Stimulated activated CD8-positive, alpha-beta memory T cell treated with anti-CD3 and anti-CD28 coated beads, Interleukin-7, amount 100 ng/mL, for 4 hours (primary cell): ENCODE results near the gene SMC6.

Source experiments
- DNase-seq, 2 donors: peaks; one replicate each; pipeline ENCODE4 v3.0.0-alpha.2; 2020; ENCODE audit warnings: low read depth in 2 of 2

The SMC6 gene

GRCh38 chr2:17753803-17754663 is at the start of gene SMC6, which contains the start of gene GEN1:
SMC6 (minus strand) TSS chr2:17753810; CDS start chr2:17745946, 7,864 bp downstream.
GEN1 (plus strand) TSS chr2:17754138; CDS start chr2:17759944, 5,806 bp downstream.
- peak; percentile 80 to 88 for DNase-seq

GRCh38 chr2:17800693-17801458 is 47.3 kb upstream of the SMC6 start:
- no peak for DNase-seq

- no peak for DNase-seq
Observed at GRCh38 chr2:17800219-17800618, 46.6 kb upstream of the SMC6 start.

DNA sequence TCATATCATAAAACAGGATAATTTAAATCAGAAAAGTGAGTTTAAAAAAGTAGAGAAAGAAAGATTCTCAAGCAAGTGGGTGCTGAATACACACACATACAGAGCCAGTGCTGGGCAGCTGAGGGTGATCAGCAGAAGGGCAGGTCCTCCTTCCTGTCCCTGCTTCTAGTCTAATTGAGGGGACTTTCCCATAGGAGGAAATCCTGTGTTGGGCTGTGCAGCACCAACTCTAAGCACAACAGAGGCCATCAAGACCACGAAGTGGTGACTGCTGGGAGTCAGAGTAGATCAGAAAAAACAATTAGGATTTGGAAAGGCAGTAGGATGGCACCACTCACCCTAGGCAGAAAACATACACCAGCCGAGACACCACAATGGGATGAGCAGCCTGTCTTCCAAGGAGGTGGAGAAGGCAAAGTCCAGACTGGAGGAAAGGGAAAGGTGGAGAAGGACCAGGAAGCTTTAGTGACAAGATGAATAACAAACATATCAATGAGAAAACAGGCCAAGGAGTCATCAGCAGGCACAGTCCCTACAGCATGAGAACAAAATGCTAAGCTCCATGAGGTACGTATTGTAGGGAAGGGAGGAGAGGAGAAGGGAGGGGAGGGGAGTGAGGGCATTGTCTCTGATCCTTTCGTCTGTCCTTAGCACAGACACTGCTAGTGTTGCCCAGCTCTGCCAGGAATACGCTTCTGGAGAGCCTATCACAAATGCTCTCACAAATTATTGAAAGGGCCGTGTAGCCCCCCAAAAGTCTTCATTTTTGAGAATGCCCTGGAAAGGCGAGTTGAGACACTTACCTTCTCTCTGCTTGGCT is 45.9 kb upstream of the SMC6 start:
- DNase-seq: no peak

GRCh38 chr2:17798338-17798737 is 44.7 kb upstream of the SMC6 start:
- DNase-seq: no peak

DNA sequence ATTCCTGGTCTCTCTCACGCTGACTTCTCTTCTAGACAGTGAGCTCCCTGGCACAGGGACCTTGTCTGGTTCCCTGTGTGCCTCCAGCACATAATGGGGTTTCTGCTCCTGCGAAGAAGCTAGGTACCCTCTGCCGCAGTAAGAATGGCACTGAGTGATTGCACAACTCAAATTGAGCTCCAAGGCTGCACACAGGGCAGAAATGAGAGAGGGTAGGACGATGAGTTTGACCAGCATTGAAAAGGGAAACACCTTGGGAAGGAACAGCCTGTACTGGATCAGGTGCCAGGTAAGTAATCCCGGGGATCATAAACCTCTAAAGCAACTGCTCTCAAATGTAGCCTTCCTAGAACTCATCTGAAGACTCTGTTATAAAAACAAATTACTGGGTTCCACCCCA is 41.7 kb upstream of the SMC6 start:
- no peak for DNase-seq

DNA sequence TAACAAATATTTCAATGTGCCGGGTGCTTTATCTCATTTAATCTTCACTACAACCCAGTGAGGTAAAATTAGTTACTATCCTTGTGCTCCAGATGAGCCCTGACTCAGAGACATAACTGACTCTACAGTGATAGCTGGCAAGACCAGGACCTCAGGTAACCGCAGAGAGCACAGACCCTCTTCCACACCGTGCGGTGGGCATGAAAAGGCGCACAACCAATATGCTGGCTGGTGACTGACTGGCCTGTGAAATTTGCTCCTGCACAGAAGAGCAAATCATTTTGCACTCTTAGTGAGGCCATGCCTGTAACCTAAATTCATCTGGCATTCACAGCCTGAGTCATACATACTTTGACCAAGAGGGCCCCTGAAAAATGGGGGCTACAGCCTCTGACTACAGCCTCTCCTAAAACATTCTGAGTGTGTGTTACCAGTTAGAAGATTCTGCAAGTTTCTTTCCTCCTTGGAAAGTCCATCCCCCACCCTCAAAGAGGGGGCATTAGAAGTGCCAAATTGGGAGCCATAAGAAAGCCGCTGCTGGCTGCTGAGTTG is 40.3 kb upstream of the SMC6 start:
- no peak for DNase-seq

GRCh38 chr2:17793296-17793695 is 39.7 kb upstream of the SMC6 start:
- no peak for DNase-seq

GRCh38 chr2:17792515-17792914 is 38.9 kb upstream of the SMC6 start:
- no peak for DNase-seq

GRCh38 chr2:17791817-17792130 is 38.2 kb upstream of the SMC6 start:
- DNase-seq: no peak

GRCh38 chr2:17791121-17791816 is 37.7 kb upstream of the SMC6 start:
- no peak for DNase-seq

DNA sequence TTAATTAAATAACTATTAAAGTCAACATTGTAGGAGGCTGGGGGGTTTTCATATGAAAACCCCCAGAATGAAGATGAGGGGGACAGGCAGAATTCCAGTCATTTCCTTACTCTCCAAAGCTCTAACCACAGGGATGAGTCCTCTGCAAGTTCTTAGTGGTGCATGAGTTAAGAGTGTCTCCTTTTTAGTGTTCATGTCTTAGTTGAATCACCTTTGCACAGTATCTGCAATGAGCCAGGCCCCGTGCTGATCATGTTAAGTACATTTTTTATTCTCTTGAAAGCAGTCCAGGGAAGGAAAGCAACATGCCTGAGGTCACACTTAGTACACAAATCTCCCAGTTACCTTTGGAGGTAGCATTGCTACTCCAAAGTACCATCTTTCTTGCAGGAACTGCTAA is 36.9 kb upstream of the SMC6 start:
- DNase-seq: no peak

GRCh38 chr2:17788773-17789172 is 35.2 kb upstream of the SMC6 start:
- no peak for DNase-seq

DNA sequence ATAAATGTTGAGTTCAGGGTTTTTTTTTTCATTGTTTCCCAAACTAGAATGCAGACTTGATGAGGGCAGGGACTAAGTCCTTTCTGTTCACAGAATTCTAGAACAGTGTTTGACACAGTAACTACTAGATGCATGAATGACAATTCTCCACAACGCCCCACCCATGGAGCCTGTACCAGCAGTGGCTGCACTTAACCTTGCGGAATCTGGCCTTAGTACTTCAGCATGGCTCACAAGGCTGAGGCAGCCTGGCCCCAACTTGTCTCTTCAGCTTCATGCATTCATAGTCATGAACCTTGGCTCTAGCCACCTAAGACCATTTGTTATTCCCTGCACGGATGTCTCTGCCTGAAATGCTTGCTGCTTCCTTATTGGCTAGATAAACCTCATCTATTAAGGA is 33.1 kb upstream of the SMC6 start:
- no peak for DNase-seq

DNA sequence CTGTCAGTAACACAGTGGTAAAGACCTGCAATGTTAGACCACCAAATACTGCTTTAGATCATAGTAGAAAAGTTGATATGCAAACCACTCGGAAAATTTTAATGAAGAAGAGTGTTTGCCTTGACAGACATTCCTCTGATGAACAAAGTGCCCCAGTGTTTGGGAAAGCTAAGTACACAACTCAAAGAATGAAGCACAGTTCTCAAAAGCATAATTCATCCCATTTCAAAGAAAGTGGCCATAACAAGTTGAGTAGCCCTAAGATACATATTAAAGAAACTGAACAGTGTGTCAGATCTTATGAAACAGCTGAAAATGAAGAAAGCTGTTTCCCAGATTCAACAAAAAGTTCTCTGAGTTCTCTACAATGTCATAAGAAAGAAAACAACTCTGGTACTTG is 27.9 kb upstream of the SMC6 start:
- no peak for DNase-seq

DNA sequence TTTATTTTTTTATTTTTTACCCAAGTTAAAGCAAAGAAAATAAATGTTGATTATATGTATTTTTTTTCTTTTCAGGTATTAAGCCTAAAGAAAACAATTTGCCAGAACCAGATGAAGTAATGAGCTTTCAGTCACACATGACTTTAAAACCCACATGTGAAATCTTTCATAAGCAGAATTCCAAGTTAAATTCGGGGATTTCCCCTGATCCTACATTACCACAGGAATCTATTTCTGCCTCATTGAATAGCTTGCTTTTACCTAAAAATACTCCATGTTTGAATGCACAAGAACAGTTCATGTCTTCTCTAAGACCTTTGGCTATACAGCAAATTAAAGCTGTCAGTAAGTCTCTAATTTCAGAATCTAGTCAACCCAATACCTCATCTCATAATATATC is 26.9 kb upstream of the SMC6 start:
- no peak for DNase-seq

DNA sequence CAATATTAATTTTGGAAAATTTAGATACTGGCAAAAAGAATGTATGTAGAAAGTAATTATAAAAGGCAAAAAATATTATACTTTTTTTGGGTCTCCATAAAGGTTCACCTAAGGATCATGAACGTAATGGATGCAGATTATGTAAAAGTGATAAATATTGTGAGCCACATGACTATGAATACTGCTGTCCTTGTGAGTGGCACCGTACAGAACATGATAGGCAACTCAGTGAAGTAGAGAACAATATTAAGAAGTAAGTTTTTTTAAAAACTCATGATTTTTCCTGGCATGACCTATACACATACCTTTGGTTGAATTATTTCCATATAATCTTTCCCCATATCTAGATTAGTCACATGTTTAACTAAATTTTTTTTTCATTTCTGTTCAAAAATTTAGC is 18.9 kb upstream of the SMC6 start:
- DNase-seq: no peak

- DNase-seq: no peak
Observed at GRCh38 chr2:17771956-17772355, 18.3 kb upstream of the SMC6 start.

DNA sequence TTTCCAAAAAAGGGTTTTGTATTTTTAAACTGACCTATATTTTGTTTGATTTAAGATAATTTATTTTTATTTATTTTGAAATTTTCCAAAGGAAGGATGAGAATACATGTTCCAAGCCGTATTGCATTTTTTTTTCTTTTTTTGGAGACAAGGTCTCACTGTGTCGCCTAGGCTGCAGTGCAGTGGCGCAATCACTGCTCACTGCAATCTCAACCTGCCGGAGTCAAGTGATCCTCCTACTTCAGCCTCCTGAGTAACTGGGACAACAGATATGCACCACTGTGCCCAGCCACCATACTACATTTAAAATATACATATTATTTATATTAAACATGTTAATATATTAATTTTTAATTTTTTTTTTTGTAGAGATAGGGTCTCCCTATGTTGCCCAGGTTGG is 15.3 kb upstream of the SMC6 start:
- no peak for DNase-seq

GRCh38 chr2:17765398-17765797 is 11.8 kb upstream of the SMC6 start:
- no peak for DNase-seq

DNA sequence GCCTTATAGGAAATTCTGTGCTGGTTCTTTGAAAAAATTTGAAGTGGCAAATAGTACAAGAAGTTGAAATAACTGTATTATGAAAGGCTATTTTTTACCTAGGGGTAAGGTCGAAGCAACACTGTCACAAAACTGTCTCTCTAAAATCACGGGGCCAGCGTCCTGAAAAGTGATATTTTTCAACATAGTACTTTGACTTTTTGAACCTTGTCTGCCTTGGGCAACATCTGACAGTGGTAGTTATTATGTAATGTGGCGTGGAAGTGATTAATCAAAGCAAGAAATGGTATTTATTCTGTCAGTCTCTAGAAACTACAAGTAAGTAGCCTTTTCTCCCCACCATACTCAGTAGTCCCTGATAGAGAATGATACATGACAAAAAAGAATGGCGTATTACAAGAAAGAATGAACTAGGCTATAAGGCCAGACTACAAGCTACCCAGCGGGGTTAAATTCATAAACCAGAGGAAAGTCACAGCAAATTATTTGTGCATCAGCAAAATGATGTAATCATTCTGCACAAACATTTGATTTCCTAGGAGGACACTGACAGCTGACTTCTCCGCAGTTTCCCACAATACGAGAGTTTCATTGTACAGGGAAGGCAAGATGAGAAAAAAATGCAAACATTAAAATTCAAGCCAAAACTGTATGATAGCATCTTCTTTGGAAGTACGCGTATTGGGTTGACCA is 10.2 kb upstream of the SMC6 start:
- no peak for DNase-seq
